GM21515 (cell line): ENCODE measurements around the gene NPAS2.

Source experiments
- ATAC-seq: cut with Tn5 transposase; IDR thresholded peaks from one replicate; pipeline ENCODE4 v1.9.1; 2021; ENCODE audit not compliant: unreplicated experiment

NPAS2 gene

DNA sequence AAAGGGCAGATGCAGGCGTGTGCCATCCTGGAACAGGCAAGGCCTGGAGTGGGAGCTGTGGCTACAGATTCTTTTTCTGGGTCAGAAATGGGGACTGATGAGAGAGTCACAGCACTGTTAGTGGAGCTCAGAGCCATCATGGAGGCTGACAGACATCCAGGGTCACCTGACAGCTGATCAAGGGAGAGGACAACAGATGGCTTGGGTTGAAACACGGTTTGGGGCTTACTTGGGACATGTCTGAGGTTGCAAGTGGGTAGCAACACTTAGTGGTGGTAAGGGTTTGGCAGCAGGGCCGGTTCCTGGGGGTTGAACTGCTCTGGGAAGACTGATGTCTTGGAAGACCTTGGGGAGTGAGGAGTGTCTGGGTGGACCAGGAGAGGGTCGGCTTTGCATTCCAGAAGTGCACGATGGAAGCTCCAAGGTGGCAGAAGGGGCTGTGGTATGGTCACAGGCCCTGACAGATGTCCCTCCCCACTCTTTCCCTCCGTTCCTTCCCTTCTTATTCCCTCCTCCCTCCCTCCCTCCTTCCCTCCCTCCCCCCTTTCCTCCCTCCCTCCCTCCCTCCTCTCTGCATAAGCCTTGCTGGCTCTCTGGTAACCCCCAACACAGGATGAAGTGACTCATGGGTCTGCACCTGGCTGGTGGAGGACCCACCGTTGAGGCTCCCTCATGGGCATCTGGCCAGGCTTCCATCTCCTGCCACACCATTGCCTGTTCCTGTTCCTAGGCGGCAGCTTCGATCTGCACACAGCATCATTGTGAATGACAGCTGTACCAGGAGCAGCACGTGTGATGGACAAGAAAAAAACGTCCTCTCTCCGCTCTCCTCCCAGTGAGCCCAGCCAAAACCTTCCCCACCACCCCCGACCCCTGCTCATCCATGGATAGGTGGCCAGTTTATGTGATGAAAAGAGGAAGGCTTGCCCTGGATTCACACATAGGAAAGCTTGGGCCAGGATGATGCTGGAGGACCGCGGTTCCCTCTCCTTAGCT, 118.4 kb downstream of the NPAS2 start:
- no peak for ATAC-seq

DNA sequence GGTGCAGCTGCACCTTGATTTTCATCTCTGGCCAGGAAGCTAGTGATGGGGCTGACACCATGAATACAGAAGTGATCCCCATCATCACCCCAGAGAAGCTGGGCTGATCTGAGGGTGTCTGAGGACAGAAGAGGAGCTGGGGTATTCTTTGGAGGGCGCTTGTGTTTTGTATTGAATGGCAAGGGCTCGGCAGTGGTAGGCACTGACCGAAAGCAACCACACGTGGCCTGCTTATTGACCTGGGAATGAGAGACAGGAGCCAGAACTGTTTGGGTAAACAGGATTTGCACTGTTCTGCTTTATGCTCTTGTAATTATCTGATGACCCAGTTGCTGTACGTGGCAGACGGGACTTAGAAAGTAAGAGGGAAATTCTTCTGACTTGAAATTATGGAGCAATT, 119.5 kb downstream of the NPAS2 start:
- no peak for ATAC-seq

DNA sequence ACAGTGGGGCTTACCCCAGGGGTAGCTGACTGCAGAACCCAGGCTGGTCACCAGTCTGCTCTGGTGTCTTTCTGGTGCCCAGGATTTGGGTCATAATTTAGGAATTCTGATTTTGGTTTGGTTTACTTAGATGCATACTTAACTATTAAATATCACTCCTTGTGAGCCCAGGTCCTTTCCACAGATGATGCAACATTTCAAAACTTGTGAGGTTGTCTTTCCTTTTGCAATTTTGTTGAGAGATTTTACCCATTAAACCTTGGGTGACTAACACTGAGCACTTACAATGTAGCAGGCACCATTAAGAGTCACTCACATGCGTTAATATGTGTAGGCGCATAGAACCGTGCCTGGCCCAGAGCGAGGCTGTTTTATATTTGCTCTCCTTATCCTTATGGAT, 120.3 kb downstream of the NPAS2 start:
- no peak for ATAC-seq

DNA sequence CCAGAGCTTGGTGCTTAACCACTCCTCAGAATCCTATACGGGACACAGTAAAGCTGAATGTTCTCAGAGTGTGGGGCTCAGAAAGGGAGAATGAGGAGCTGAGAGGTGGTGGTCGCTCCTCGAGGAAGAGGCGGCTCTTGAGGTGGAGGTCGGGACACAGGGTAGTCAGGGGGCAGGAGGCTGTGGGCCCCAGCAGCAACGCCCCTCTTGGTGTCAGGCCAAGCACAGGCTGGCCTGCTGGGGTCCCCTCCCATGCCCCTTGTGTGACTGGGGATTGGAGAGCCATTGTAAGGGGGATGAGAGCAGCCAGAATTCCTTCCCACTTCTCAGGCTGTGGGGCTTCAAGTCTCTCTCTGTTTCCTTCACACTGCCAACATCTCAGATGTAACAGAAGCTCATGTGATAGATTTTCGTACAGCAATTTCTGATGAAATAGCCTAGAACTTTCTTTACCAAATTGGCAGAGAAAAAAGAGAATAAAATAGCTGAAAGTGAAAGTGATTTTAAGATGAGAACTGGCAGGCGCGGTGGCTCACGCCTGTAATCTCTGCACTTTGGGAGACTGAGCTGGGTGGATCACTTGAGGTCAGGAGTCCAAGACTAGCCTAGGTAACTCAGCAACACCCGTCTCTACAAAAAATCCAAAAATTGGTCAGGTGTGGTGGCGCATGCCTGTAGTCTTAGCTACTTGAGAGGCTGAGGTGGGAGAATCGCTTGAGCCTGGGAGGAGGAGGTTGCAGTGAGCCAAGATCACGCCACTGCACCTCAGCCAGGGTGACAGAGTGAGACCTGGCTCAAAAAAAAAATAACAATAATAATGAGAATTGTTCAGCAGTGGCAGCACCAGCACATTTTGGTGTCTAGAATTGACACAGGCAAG, 121.1 kb downstream of the NPAS2 start:
- no peak for ATAC-seq

DNA sequence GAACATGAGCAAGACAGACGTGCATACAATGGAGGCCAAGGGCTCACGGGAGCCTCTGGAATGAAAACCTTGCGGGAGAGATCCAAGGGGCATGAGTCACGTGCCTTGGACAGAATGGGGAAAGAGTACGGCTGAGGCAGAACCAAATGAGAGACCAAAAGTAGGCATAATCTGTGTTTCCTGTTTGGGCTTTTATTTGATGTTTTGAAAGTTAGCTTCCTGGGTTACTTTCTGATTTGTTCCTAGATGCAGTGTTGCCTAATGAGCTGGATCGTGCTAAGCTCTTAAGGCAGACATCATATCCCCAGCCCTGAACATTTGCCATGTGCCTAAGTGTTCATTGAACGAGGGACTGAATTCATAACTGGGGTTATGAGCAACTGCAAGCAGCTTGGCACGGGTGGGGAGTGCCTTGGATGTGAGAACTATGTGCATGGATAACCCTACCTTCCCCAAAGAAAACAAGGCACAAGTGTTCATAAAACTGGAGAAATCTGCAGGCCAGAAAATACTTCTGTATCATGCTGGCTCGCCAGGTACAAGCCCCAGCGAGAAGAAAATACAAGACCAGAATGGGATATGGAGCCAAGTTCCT, 121.8 kb downstream of the NPAS2 start:
- no peak for ATAC-seq

DNA sequence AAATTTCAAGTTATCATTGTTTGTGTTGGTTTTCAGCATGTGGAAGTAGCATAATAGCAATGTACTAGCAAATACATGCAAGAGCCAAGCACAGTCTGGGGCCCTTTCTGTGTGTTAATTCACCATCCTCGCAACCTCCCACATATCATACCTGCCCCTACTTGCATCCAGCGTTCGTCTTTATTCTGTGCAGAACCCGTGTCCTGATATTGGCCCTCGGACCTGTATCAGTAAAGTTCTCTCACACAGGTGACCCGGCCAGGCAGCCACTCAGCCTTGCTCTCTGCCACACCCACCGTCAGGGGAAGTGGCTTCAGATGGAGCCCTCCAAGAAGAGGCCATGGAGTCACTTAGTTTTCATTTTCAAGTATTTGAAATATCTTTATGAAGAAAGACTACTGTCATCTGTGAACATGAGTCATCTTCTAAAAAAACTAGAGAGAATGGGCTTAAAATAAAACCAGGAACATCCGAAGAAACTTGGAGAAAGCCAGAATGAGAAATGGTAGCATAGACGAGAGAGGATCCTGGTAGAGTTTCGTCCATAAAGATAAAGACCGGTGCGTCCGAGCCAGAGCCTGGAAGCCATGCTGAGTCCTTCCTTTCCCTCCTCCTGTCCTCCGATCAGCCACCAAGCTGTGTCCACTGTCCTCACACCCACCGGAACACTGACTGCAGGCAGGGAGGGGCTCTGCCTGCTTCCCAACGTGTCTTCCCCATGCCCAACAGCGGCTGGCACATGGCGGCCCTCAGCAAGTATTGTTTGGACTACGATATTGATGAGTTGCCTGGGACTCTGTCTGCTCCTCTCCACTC, 124.9 kb downstream of the NPAS2 start:
- ATAC-seq = no peak

DNA sequence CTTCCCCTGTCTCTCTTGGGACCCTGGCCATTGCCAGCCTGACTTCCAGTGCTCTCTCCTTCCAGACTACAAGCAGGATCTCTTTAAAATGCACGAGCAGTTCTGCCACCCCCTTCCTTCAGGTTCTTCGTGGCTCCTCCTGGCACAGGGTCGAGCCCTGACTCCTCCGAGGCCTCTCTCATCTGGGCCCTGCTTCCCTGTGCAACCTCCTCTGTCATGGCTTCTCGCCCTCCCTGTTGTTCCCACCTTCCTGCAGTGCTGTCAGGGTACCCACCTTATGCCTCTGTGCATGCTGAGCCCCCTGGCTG, 125.4 kb downstream of the NPAS2 start:
- ATAC-seq = no peak

DNA sequence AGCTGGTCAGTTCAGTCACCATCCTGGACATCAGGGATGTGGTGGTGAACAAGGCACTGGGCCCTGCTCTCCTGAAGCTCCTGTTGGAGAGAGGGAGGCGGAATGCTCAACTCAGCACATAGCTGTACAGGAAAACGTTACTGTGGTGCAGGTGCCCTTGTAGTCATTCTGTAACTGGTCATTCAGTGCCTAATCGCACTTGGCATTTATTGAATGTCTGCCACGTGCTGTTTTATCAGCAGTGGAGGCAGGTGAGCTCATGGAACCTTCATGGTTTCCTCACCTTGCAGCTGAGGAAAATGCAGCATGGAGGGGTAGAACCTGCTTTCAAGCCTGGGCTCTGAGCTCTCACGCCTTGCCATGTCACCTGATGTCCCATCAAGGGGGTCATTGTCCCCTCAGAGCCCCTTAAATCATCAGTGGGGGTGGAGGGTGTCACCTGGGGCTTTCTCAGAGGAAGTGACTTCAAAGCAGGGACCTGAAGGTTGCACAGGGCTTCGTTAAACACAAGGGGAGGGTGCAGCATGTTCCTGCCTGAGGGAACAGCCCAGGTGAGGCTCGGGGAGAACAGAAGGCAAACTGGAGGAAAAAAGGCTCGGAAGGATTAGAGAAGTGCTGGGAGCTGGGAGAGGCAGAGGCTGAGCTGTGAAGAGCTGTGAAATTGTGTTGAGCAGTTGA, 126.1 kb downstream of the NPAS2 start:
- ATAC-seq = no peak

DNA sequence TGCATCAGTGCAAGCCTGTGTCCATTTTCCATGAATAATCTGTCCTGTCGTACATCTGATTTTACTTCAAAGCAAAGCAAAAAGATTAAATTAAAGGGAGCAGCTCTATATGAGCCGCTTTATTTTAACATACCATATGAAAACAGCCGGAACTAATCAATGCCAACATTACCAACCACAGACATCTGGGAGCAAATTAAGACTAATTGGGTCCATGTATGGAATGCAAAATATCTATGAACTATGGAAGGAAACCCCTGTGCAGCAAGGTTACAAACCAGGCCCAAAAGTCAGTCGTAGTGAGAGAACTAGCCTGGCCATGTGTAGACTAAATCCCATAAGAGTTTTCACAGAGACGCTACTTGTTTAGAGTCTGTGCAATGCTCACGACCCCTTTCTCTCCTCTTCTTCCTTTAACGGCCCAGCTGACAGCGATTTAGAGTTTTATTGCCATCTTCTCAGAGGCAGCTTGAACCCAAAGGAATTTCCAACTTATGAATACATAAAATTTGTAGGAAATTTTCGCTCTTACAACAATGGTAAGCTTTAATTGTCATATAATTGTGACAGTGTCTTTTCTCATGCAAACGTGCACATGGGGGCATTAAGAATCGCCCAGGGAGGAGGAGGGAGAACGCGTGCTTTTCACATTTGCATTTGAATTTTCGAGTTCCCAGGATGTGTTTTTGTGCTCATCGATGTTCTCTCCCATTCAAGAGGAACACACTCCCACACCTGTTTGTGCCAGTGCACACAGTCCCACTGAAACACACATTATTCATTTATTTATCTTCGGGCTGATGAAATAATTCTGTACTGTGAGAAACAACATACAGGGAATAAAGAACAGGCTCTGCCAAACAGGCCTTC, 129.2 kb downstream of the NPAS2 start:
- no peak for ATAC-seq

DNA sequence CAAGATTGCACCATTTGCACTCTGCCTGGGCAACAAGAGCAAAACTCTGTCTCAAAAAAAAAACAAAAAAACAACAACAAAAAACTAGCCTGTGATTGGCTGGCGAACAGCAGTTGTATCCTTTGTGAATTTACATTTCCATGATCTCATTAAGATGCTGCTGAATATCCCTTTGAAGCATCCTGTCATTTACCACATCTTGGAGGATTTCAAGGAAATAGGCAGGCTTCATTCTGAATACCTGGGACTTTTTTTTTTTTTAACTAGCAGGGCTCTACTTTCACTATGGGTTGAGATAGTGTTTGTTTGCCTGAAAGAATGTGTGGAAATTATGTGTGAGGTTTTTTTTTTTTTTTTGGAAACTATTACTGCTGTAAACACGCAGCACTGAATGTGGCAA, 132.6 kb downstream of the NPAS2 start:
- ATAC-seq = no peak

DNA sequence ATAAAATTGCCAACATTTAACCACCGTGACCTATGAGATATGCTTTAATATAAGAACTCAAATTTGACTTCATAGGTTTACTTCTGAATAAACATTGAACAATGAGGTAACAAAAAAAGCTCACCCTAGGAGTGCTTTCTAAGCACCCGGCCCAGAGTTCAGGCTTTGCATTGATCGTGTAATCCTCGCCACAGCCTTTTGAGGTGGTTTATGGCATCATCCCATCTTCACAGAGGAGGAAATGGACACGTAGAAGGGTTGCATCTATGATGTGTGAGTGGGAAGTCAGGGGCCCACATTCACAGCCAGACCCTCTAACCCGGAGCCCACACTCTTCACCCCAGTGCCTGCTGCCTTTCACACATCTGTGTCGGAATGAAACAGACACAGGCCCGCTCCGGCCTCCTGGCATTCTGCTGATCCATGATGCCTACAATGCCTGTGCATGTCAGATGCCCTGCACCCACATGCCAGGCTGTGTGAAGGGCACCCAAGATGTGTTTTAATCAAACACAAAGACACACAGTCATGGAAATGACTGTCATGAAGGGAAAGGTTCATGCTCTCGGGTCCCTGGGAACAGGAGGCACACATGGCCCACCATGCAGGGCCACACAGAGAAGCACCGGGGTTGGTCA, 133.6 kb downstream of the NPAS2 start:
- no peak for ATAC-seq

DNA sequence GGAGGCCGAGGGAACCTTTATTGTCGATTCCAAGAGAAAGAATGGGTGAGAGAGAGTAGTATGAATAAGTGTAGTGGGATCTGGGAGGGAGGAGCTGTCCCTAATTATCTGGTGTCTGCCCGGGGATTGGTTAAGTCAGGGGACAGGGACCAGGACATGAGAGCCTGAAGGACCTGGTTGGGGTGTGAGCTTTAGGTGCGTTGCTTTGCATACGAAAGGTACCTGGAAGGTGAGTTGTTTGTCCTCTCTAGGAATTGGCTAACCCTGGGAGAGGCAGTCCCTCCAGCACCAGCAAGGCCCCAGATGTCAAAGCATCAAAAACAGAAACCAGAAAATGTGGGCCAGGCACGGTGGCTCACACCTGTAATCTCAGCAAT, 134.1 kb downstream of the NPAS2 start:
- no peak for ATAC-seq

DNA sequence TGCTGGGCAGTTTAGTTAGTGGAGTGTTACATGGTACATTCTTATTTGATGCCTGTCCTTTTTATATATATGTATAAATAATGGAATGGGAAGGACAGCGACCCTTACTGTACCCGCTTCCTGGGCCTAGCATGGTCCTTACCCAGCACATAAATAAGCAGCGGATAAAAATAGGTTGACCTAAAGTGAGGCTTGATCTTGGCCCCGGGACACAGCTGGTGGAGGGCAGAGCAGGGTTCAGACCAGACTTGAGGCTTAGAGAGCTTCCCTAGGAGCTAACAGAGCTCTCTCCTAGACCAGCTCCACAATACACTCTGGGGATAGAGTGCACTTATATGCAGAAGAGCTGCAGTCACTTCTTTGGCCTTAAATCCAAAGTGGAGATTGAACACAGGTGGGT, 135.3 kb downstream of the NPAS2 start:
- ATAC-seq = no peak

DNA sequence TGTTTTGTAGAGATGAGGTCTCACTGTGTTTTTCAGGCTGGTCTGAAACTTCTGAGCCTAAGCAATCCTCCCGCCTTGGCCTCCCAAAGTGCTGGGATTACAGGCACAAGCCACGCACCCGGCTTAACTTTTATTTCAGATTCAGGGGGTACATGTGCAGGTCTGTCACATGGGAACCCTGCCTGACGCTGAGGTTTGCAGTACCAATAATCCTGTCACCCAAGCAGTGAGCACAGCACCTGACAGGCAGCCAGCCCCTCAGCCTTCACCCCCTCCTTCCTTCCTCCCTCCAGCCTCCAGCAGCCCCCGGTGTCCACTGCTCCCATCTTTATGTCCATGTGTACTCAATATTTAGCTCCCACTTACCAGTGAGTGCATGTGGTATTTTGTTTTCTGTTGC, 136.1 kb downstream of the NPAS2 start:
- ATAC-seq = no peak

DNA sequence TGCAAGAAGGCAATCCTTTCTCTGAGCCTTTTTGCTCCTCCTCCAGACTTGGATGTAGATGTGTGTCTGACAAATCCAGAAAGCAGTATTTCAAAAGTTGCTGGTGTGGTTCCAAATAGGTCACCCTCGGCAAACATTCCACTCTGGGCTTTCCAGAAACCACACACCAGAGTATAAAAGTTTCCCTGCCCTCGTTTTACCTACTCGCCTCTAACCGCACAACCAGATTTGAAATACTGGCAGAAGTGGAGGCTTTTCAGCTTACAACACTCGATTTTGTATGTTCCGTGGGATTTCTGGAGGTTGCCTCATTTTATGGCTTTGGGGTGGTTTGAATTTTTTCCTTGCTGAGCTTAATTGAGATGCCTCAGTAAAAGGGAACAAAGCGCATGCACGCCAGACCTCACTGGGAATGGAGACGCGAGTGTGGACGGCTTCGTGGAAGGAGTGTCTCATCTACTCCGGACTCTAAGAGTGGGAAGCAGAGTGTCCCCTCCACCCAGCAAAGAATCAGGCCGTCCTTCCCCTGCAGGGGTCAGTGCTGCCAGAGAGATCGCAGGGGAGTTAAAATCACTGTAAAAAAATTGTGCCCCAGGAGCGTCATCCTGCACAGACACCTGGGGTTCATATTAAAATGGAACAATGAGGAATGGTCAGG, 138.2 kb downstream of the NPAS2 start:
- no peak for ATAC-seq

DNA sequence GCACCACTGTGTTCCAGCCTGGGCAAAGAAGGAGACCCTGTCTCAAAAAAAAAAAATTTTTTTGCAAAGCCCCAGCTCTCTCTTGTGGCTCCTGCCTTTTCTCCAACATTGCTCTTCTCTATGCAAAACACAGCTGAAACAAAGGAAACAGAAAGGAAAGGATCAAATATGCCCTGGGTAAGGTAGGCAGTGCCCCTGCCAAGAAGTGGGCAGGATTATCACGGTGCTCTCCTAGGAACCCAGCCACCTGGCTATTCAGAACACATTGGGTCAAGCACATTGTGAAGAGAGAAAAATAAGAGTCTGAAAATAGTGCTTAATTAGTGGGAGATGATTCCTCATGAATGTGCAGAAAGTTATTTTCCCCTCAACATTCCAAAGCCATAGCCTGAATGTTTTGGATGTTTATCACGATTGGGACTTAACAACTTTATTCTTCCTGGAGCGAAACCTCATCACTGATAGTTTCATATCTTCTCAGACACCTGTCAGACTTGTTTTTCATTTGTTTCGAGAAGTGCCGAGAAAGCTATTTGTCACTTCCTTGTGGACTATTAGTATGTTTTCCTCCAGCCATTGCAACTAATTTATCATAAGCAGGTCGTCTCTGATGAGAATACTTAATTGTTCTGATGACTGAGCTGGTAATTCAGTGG, 139.4 kb downstream of the NPAS2 start:
- no peak for ATAC-seq

DNA sequence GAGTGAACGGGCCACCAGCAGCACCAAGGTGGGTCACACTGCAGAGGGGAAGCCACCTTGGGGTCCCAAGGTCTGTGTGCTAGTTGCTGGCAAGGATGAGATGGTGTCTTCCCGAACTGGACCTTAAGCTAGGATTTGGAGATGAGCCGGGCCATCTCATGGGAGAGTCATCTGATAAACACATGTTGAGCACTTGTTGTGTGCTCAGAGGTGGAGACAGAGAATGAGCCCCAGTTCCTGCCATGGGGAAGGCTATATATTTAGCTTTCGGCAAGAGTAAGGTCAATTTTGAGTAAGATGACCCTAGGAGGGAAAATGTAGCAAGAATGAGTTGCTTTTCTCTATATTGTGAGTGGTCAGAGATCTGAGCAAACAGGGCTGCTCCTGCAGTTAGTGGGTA, 140.7 kb downstream of the NPAS2 start:
- ATAC-seq = no peak
